NB4 (cell line): ENCODE data around the gene CNNM2.

ENCODE experiments used
- DNase-seq: peaks from one replicate; pipeline ENCODE4 v3.0.0; 2010; ENCODE audit warnings: low read depth
- H3K4me3 ChIP-seq: one replicate; pipeline ENCODE4 v1.5.1; 2011; ENCODE audit warnings: mild to moderate bottlenecking, low read depth, low read length, moderate library complexity
- CTCF ChIP-seq: IDR thresholded peaks from one replicate; pipeline ENCODE4 v1.5.1; 2012; ENCODE audit warnings: low read depth, low read length
- MAX ChIP-seq: IDR thresholded peaks from 2 replicates; pipeline ENCODE4 v1.6.1; 2011; ENCODE audit warnings: low read depth, low read length
- MYC ChIP-seq: IDR thresholded peaks from 2 replicates; pipeline ENCODE4 v1.6.1; 2011; ENCODE audit warnings: low read depth, low read length
- POLR2A ChIP-seq: IDR thresholded peaks from 2 replicates; pipeline ENCODE4 v1.6.1; 2011; ENCODE audit warnings: mild to moderate bottlenecking; ENCODE audit not compliant: insufficient read length; ENCODE audit errors: extremely low read depth

CNNM2 gene

GRCh38 chr10:102945962-102946361 is 27.9 kb downstream of the CNNM2 start:
- TF ChIP-seq MYC: no peak
- TF ChIP-seq POLR2A: no peak
- no peak for TF ChIP-seq CTCF
- no peak for TF ChIP-seq MAX
- no peak overlapping the region for H3K4me3 ChIP-seq
- DNase-seq: no peak

GRCh38 chr10:102946992-102947391 is 28.9 kb downstream of the CNNM2 start:
- H3K4me3 ChIP-seq: no peak overlapping the region
- TF ChIP-seq MAX (no peak), POLR2A (no peak), MYC (no peak), CTCF (no peak)
- DNase-seq: no peak

GRCh38 chr10:102948176-102948575 is 30.1 kb downstream of the CNNM2 start:
- DNase-seq: no peak
- H3K4me3 ChIP-seq: no peak overlapping the region
- no peak for TF ChIP-seq CTCF
- TF ChIP-seq MYC: no peak
- TF ChIP-seq POLR2A: no peak
- TF ChIP-seq MAX: no peak

- no peak for TF ChIP-seq POLR2A
- TF ChIP-seq MAX: no peak
- TF ChIP-seq CTCF: no peak
- TF ChIP-seq MYC: no peak
- no peak for DNase-seq
- no peak overlapping the region for H3K4me3 ChIP-seq
These were observed 30.7 kb downstream of the CNNM2 start for GRCh38 chr10:102948786-102949185.

- no peak overlapping the region for H3K4me3 ChIP-seq
- TF ChIP-seq POLR2A: no peak
- TF ChIP-seq CTCF: no peak
- TF ChIP-seq MYC: no peak
- TF ChIP-seq MAX: no peak
- no peak for DNase-seq
These were observed 31.8 kb downstream of the CNNM2 start for GRCh38 chr10:102949916-102950315.

- H3K4me3 ChIP-seq: no peak overlapping the region
- TF ChIP-seq MAX: no peak
- TF ChIP-seq POLR2A: no peak
- no peak for TF ChIP-seq CTCF
- TF ChIP-seq MYC: no peak
- DNase-seq: no peak
These were observed 33.2 kb downstream of the CNNM2 start for GRCh38 chr10:102951316-102951715.
